Measurements from ENCODE around the gene CALY.

Gene CALY

DNA sequence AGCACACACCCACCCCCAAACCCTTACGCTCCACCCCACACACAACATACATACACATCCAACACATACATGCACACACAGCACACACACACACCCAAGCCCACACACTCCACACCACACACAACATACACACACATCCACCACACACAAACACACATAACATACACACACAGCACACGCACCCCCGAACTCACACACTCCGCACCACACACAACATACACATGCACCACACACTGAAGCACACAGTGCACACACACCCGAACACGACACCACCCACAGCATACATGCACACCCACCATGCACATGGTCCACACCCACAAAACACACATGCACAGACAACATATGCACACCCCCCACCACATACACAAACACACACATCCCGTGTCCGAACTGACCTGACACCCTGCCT, 12.5 kb upstream of the CALY start:
- Histone ChIP-seq H3K36me3 (no peaks in the 10 kb centered on the region), H3K9me3 (no peaks in the 10 kb centered on the region), H3K4me1 (no peaks in the 10 kb centered on the region), H3K4me3 (no peak overlapping the region), H3K27me3 (peaks cover 0 to 81% of the 10 kb centered on the region in 2 donors), H3K27ac (no peak overlapping the region)
- intact Hi-C loops (cut with DNase I; ENCODE audit: low total_unique reads) = no loop called here
- no peak for TF ChIP-seq CTCF (IDR thresholded peaks at IDR 0.05)
- DNase-seq = no peak

GRCh38 chr10:133347710-133348517, 11.2 kb upstream of the CALY start:
- H3K36me3 ChIP-seq = no peaks in the 10 kb centered on the region
- TF ChIP-seq CTCF (IDR thresholded peaks at IDR 0.05) = no peak
- H3K4me1 ChIP-seq = no peaks in the 10 kb centered on the region
- intact Hi-C loops (cut with DNase I; ENCODE audit: low total_unique reads) = no loop called here
- peaks cover 0 to 91% of the 10 kb centered on the region in 2 donors for H3K27me3 ChIP-seq
- H3K27ac ChIP-seq = no peak overlapping the region
- no peak overlapping the region for H3K4me3 ChIP-seq
- no peak for DNase-seq
- H3K9me3 ChIP-seq = no peaks in the 10 kb centered on the region

DNA sequence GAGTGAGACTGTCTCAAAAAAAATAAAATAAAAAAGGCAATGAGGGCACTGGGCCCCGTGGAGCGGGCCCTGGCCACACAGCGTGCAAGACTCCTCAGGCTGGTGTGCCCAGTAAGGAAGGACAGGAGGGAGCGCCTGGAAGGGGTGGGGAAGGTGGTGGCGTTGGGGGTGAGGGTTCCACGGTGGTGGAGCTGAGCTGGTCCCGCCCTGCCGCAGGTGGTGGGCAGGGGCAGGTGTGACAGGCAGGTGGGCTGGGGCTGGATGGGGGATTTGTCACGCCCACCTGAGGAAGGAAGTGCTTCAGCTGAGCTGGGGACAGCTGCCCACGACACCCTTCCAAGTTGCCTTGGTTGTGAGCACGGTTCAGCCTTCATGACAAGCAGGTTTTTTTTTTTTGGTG, 9.7 kb upstream of the CALY start:
- no peak for TF ChIP-seq CTCF (IDR thresholded peaks at IDR 0.05)
- Histone ChIP-seq H3K4me1 (no peaks in the 10 kb centered on the region), H3K9me3 (no peaks in the 10 kb centered on the region), H3K36me3 (no peaks in the 10 kb centered on the region), H3K27me3 (peaks cover 0 to 96% of the 10 kb centered on the region in 2 donors), H3K4me3 (no peak overlapping the region), H3K27ac (no peak overlapping the region)
- intact Hi-C loops (cut with DNase I; ENCODE audit: low total_unique reads) = no loop called here
- DNase-seq = no peak

GRCh38 chr10:133344236-133344635, 7.5 kb upstream of the CALY start:
- Histone ChIP-seq H3K27ac (no peak overlapping the region), H3K36me3 (no peaks in the 10 kb centered on the region), H3K9me3 (no peaks in the 10 kb centered on the region), H3K4me1 (no peaks in the 10 kb centered on the region), H3K27me3 (peaks cover 0 to 91% of the 10 kb centered on the region in 2 donors), H3K4me3 (no peak overlapping the region)
- DNase-seq = no peak
- no peak for TF ChIP-seq CTCF (IDR thresholded peaks at IDR 0.05)
- intact Hi-C loops (cut with DNase I; ENCODE audit: low total_unique reads) = no loop called here

DNA sequence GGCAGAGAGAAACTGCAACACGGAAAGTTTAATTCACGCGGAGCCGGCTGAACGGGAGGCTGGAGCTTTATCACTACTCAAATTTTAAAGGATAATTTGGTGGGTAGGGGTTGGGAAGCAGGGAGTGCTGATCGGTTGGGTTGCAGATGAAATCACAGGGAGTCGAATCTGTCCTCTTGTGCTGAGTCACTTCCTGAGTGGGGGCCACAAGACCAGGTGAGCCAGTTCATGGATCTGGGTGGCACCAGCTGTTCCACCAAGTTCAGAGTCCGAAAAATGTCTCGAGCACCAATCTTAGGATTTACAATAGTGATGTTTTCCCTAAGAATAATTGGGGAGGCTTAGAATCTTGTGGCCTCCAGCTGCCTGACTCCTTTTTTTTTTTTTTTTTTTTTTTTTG, 6.9 kb upstream of the CALY start:
- intact Hi-C loops (cut with DNase I; ENCODE audit: low total_unique reads) = no loop called here
- Histone ChIP-seq H3K4me1 (no peaks in the 10 kb centered on the region), H3K4me3 (no peak overlapping the region), H3K9me3 (no peaks in the 10 kb centered on the region), H3K36me3 (no peaks in the 10 kb centered on the region), H3K27me3 (peaks cover 0 to 91% of the 10 kb centered on the region in 2 donors), H3K27ac (no peak overlapping the region)
- no peak for DNase-seq
- TF ChIP-seq CTCF (IDR thresholded peaks at IDR 0.05) = no peak
